HG03060 (cell line): ENCODE data around the gene PPFIA3.

ENCODE experiments used
- ATAC-seq: cut with Tn5 transposase; IDR thresholded peaks from one replicate; pipeline ENCODE4 v1.9.1; 2021; ENCODE audit warnings: low read depth, moderate number of reproducible peaks; ENCODE audit not compliant: unreplicated experiment

Gene PPFIA3

DNA sequence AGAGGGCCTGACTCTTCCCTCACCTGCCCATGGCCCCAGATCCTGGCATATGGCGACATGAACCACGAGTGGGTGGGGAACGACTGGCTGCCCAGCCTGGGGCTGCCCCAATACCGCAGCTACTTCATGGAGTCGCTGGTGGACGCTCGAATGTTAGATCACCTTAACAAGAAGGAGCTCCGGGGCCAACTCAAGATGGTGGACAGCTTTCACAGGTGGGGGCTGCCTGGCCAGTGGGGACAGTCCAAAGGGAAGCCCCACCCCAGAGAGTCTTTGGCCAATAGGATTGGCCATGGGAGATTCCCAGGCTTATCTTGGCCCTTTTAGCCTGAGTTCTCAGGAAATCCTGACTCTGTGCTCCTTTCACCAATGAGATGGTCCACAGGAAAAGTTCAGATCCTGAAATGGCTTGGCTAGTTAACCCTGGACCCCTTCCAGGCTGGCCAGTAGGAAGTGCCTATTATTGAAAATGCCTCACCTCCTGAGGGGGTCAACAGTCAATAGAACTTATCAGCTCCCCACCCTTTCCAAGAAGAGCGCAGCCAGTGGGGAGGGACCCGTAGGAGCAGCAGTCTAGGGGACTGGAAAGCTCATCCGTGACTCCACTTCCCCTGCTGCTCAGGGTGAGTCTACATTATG, 28.8 kb downstream of the PPFIA3 start:
- no peak for ATAC-seq

DNA sequence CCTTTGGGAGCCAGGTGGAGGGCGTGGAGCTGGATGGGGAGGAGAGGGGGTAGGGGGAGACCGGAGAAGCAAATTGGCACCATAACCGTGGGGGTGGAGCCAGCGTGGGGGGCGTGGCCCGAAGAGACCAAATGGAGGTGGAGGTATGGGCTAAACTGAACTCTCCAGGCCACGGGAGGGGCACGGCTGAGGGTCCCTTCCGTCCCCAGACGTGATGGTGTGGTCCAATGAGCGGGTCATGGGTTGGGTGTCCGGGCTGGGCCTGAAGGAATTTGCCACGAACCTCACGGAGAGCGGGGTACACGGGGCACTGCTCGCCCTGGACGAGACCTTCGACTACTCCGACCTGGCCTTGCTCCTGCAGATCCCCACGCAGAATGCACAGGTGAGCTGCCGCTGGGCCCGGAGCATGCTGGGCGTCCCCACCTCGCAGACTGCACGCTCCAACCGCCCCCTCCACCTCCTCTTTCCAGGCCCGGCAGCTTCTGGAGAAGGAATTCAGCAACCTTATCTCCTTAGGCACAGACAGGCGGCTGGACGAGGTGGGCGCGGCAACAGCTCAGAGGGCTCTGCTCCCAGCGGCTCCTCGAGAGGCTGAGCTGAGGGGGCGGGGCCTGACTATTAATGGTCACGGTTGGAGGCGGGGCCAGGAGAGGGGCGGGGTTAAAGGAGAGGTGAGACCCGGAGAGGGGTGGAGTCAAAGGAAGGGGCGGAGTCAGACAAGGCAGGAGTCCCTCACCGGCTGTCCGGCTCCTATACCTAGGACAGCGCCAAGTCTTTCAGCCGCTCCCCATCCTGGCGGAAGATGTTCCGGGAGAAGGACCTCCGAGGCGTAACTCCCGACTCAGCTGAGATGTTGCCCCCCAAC, 29.7 kb downstream of the PPFIA3 start:
- ATAC-seq: no peak

GRCh38 chr19:49149652-49150105, 30.3 kb downstream of the PPFIA3 start:
- no peak for ATAC-seq

DNA sequence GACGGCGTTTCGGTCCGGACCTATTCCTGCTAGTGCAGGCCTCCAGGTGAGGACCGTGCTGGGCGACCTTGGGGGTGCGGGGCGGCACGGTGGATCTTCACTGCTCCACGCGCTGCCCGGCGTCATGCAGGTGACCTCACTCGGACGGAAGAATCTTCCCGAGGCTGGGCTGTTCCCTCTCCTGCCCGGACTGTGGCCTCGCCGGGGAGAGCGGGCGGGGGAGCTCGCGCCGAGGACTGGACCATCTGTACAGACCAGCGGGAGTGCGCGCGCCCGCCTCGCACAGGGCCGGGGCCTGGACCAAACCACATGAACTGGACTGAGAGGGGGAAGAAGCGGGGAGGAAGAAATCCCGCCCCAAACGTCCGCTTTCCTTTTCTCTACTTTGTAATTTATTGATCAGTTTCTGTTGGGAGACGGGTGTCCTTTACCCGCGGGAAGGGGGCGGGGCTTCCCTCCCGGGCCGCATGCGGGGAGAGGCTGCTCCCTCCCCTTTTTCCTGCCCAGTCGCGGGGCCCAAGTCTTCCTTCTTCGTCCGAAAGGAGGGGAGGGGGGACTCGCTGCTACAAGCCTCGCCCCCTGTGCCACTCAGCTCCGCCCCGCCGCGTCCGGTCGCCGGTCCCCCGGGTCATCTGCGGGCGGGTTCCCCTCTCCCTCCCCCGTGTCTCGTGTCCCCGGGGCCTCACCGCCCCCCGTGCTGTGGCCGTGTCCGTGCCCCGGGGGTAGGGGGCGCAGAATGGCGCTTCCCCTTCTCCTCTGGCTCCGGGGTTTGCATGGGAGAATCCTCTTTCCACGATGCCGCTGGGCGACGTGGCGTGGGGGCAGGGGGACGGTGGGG, 31.0 kb downstream of the PPFIA3 start:
- no peak for ATAC-seq

DNA sequence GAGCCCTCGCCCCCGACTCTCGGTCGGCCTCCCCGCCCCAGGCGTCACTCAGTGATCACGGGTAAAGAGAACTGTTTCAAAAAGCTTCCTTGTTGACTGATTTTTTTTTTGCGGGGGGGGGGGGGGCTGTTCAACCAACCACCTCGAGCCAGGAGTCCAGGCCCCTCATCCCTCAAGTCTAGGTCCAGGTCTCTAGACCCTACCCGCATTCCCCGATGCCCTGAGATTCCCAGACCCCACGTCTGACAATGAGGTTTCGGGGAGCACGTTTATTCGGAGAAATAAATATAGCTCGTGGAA, 31.6 kb downstream of the PPFIA3 start:
- no peak for ATAC-seq

- ATAC-seq: no peak
Measured at GRCh38 chr19:49151267-49152118, 32.1 kb downstream of the PPFIA3 start.

GRCh38 chr19:49152119-49152550, 32.8 kb downstream of the PPFIA3 start:
- ATAC-seq: no peak

GRCh38 chr19:49153167-49153809, 33.9 kb downstream of the PPFIA3 start:
- no peak for ATAC-seq

GRCh38 chr19:49154279-49154678, 34.9 kb downstream of the PPFIA3 start:
- ATAC-seq: no peak

DNA sequence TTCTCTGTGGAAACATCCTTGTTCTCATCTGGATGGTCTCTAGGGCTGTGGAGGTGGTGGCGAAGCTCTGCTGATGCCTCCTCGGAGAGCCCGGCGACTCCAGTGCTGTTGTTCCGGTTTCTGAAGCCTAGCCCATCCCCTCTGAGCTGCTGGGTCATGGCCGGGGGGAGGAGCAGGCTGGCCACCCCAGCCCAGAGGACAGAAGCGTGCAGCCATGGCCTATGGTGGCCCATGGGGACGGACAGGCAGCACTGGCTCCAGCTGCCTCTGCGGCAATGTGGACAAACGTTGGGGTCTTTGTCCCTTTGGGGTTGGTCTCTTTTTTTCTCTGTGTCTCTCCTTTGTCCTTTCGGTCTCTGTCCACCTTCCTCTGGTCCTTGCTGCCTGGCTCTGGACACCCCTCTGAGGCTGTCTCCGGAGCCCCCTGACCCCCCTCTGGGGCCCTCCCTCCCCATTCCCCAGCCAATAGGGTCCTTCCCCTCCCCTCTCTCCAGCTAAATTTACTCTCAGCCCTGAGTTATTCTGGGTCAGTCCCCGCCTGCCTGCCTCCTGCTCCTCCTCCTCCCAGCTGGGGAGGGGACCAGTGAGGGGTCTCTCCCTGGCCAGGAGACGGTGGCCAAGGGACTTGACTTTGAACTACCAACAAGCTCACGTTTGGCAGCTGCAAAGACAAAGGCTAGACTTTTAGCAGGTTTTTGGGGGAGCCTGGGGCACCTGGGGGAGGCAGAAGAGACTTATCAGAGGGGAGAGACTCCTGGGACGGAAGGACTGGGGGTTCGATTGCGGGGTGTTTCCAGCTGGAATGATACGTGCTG, 35.9 kb downstream of the PPFIA3 start, which contains the start of gene HRC:
TSS of gene HRC (minus strand) at position 392 of the 815 bp plus-strand sequence. CDS start at position 233, 159 bp downstream.
- no peak for ATAC-seq

DNA sequence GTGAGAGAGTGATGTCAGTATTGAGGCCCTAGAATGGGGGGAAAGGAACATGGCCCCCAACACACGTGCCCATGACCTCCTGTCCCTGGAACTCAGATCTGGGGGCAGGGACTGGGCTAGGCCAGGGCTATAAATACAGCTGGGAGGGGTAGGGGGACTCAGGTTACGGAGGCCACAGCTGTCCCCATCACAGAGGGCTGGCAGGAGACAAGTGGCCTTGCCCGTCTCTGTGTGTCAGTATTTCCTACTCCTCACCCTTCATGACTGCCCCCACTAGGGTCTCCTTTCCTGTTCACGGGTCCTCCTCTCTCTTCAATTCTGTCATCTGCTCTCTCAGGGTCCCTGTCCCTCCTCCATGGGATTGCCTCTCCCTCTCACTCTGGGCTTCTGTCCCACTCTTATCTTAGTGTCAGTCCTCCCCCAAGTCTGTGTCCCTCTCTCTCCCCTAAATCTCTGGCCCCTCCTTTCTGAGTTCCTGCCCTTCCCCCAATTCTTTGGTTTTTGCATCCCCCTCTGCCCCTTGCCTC, 36.5 kb downstream of the PPFIA3 start:
- ATAC-seq: no peak

DNA sequence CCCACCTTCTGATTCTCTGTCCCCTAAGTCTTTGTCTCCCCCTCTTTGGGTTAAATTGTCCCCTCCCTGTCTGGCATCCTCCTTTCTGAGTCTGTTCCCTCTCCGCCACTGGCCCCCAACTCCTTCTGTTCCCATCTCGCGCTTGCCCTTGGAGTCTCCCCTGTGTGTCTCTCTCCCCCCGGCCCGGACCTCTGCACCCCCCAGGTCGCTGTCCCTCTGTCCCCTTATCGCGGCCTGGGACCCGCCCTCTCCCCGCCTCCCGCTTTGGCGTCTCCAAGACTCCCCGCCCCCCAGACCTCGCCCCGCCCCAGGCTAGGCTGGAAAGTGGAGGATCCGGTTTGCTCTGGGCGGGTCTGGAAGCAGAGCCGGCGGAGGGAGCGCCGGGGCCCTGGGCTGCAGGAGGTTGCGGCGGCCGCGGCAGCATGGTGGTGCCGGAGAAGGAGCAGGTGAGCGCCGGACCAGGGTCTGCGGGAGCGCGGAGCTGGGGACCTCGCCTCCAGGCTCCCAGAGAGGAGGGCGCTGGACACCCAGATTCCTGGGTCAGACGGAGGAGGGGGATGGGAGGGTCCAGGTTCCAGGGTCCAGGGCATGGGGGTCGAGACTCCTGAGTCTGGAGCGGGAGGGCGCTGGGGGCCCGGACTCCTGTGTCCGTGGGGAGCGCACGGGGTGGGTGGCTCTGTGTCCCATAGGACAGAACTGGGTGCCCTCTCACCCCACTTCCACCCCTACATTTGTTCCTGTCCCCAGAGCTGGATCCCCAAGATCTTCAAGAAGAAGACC, 38.3 kb downstream of the PPFIA3 start, which contains the start of gene TRPM4:
TSS of gene TRPM4 (plus strand) at position 348 of the 780 bp plus-strand sequence. CDS start at position 423, 75 bp downstream.
- ATAC-seq: no peak

- no peak for ATAC-seq
Measured at GRCh38 chr19:49160450-49161189, 41.3 kb downstream of the PPFIA3 start.

- ATAC-seq: no peak
Measured at GRCh38 chr19:49161987-49162386, 42.6 kb downstream of the PPFIA3 start.

DNA sequence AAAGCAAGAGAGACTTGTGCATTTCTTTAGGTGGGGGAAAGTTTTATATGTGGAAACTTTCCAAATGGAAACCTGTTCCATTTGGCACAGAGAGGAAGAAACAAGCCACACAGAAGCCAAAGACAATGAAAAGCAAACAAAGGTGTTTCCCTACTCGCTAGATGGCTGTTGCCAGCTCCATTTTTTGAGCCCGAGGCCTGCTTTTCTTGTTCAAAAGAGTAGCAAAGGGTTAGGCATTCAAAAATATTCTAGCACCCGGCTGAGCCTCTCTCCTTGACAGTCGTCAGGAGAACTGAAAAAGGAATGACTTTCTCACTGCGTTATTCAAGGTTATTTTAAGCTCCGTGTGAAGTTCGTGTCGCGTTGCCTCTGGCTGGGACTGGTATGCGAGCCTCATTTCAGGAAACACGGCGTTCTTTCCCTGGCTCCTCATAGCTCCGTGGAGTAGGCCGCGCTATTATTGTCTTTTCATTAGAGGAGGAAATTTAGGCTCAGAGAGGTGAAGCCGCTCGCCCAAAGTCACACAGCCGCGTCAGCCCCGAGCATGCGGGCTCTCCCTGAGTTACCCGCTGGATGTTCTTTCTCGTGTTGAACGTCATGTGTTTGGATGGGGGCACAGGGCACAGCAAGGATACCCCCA, 45.9 kb downstream of the PPFIA3 start:
- no peak for ATAC-seq

- no peak for ATAC-seq
Measured at GRCh38 chr19:49165865-49166301, 46.5 kb downstream of the PPFIA3 start.
